Gastroesophageal sphincter (tissue), 4 donors: ENCODE data around the gene TPCN1. TPM values are rescaled to one million over a fixed set of nuclear protein-coding genes. Genes with fewer than 3 reads are reported as not detected.

Experiments
- ATAC-seq: fragments of 150-250 bp; one replicate; pipeline ENCODE4 v1.9.1; 2016; ENCODE audit warnings: mild to moderate bottlenecking, moderate library complexity
- H3K27ac ChIP-seq, 4 donors: fragments of 200-600 bp; sonication (generic) in 3 of 4; 1 replicate in 3 of 4; 2 replicates in 1 of 4; pipeline ENCODE4 v1.5.1; 2016 to 2019
- H3K27me3 ChIP-seq: fragments of 200-600 bp; sonication (generic); one replicate; pipeline ENCODE4 v1.5.1; 2019
- H3K36me3 ChIP-seq, 2 donors: fragments of 200-600 bp; sonication (generic); one replicate each; pipeline ENCODE4 v1.5.1; 2019; ENCODE audit warnings: control low read depth in 1 of 2
- H3K4me1 ChIP-seq, 3 donors: fragments of 200-600 bp; sonication (generic); 1 replicate in 2 of 3; 2 replicates in 1 of 3; pipeline ENCODE4 v1.5.1; 2016 to 2019; ENCODE audit warnings: control low read depth in 2 of 3
- H3K4me3 ChIP-seq, 2 donors: fragments of 200-600 bp; sonication (generic); one replicate each; pipeline ENCODE4 v1.5.1; 2019; ENCODE audit warnings: mild to moderate bottlenecking in 1 of 2, moderate library complexity in 1 of 2
- H3K9me3 ChIP-seq, 3 donors: fragments of 200-600 bp; sonication (generic); one replicate each; pipeline ENCODE4 v1.5.1; 2017 to 2019; ENCODE audit warnings: control low read depth in 2 of 3
- EP300 ChIP-seq: sonication (generic); formaldehyde crosslinking; IDR thresholded peaks from one replicate; pipeline ENCODE4 v1.6.1; 2017; ENCODE audit warnings: antibody characterized with exemption, mild to moderate bottlenecking
- POLR2A ChIP-seq, 2 donors: fragments of 450-650 bp; IDR thresholded peaks; one replicate each; pipeline ENCODE4 v1.6.1; 2017; ENCODE audit warnings: antibody characterized with exemption in 2 of 2, mild to moderate bottlenecking in 2 of 2, moderate library complexity in 1 of 2
- POLR2AphosphoS5 ChIP-seq: sonication (generic); formaldehyde crosslinking; IDR thresholded peaks from one replicate; pipeline ENCODE4 v1.6.1; 2017; ENCODE audit warnings: antibody characterized with exemption
- WGBS, 2 donors: methylation state at CpG; one replicate each; pipeline ENCODE4 v1.1.5; 2018; ENCODE audit warnings: low coverage in 1 of 2; 5-methylcytosine and 5-hydroxymethylcytosine counted together
- total RNA-seq, 4 donors: library from RNA; depleted of rRNA; stranded (reverse); fragments of >200 nt; gene quantifications; one replicate each; pipeline ENCODE4 v1.1.0, GENCODE V29; 2016
- TF ChIP-seq, protein P1 (sequence below), 4 experiments: fragments of 200-600 bp in 2 of 4; fragments of 450-650 bp in 2 of 4; sonication (generic) in 1 of 4; IDR thresholded peaks; one replicate each; pipeline ENCODE4 v1.5.1; 2017 to 2019; ENCODE audit warnings: antibody characterized with exemption in 4 of 4, mild to moderate bottlenecking in 2 of 4, moderate library complexity in 2 of 4

TPCN1 gene
- total RNA-seq, 4 donors from 2014 or later = 24.0 to 47.0 (median 37.3) TPM

DNA sequence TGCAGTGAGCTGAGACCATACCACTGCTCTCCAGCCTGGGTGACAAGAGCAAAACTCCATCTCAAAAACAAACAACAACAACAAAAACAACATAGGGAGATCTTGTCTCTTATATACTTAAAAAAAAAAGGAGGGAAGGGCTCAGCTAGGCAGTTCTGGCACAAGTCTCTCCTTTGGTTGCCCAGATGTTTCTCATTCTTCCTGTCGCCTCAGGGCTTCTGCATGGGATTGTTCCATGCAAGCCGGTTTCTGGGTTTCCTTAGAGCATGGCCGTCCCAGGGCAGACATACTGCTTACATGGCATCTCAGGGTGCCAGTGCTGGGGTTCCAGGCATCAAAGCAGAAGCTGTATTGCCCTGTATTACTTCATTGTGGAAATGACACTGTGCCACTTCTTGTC is 118.8 kb downstream of the TPCN1 start:
- no peak overlapping the region for H3K27ac ChIP-seq

DNA sequence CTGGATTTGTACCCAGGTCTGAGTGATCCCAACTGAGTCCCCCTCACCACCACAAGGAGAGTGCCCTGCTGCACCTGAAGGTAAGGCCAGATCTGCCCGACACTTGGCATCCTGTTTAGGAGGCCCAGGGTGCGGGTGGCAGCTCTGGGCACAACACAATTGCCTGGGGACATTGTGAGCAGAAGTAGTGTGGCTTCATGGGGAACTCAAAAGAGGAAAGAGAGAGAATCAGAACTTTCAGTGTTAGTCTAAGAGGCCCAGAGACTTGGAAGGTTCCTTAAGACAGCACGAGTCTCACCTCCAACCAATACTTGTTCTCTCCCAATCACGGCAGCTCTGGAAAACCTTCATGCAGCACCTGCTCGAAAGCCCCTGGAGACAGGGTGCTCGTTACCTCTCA is 120.3 kb downstream of the TPCN1 start:
- ATAC-seq = no peak
- H3K27me3 ChIP-seq = no peaks in the 10 kb centered on the region
- no peaks in the 10 kb centered on the region for H3K9me3 ChIP-seq
- H3K27ac ChIP-seq = no peak overlapping the region
- WGBS, 2 donors = 87 to 88% methylated on average over 4 to 6 of the region's 6 CpGs
- H3K4me3 ChIP-seq = no peak overlapping the region
- H3K4me1 ChIP-seq = no peaks in the 10 kb centered on the region
- TF ChIP-seq EP300 = no peak
- TF ChIP-seq, protein P1, sequence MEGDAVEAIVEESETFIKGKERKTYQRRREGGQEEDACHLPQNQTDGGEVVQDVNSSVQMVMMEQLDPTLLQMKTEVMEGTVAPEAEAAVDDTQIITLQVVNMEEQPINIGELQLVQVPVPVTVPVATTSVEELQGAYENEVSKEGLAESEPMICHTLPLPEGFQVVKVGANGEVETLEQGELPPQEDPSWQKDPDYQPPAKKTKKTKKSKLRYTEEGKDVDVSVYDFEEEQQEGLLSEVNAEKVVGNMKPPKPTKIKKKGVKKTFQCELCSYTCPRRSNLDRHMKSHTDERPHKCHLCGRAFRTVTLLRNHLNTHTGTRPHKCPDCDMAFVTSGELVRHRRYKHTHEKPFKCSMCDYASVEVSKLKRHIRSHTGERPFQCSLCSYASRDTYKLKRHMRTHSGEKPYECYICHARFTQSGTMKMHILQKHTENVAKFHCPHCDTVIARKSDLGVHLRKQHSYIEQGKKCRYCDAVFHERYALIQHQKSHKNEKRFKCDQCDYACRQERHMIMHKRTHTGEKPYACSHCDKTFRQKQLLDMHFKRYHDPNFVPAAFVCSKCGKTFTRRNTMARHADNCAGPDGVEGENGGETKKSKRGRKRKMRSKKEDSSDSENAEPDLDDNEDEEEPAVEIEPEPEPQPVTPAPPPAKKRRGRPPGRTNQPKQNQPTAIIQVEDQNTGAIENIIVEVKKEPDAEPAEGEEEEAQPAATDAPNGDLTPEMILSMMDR (IDR thresholded peaks at IDR 0.05) = no peak
- TF ChIP-seq POLR2AphosphoS5 = no peak
- TF ChIP-seq POLR2A (IDR thresholded peaks at IDR 0.05) = no peak
- H3K36me3 ChIP-seq = no peaks in the 10 kb centered on the region

More for the DNA sequence above, 118.8 kb downstream of the TPCN1 start:
- TF ChIP-seq, protein P1 (IDR thresholded peaks at IDR 0.05) = no peak
- TF ChIP-seq POLR2AphosphoS5 (no peak), POLR2A (IDR thresholded peaks at IDR 0.05) (no peak), EP300 (no peak)
- Histone ChIP-seq H3K9me3 (no peaks in the 10 kb centered on the region), H3K4me1 (peaks cover 0 to 7% (median 0%) of the 10 kb centered on the region in 3 donors), H3K4me3 (no peak overlapping the region), H3K36me3 (no peaks in the 10 kb centered on the region), H3K27me3 (no peaks in the 10 kb centered on the region)
- 47 to 93% methylated on average over 2 to 3 of the region's 3 CpGs for WGBS, 2 donors
- no peak for ATAC-seq

DNA sequence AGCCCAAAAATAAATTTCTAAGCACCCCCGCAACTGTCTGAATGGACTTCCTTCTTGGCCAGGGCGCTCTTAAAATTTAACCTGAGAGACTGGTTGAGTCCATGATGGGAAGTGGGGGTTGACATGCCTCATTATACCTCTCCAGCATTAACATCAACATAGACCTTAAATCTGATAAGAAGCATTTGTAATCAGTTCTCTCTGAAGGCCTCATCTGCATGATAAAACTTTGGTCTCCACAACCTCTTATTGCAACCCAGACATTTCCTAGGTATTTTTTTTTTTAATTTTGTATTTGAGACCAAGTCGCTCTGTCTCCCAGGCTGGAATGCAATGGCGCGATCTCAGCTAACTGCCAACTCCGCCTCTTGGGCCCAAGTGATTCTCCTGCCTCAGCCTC is 124.1 kb downstream of the TPCN1 start:
- no peaks in the 10 kb centered on the region for H3K36me3 ChIP-seq
- no peak overlapping the region for H3K4me3 ChIP-seq
- TF ChIP-seq, protein P1 (IDR thresholded peaks at IDR 0.05) = no peak
- TF ChIP-seq POLR2A (IDR thresholded peaks at IDR 0.05) = no peak
- TF ChIP-seq POLR2AphosphoS5 = no peak
- TF ChIP-seq EP300 = no peak
- no peak for ATAC-seq
- H3K27ac ChIP-seq = no peak overlapping the region
- WGBS, 2 donors = 97% methylated on average over 5 of the region's 6 CpGs; no CpG with 5 or more reads in 1 of the 2 donors
- H3K27me3 ChIP-seq = peaks cover 5% of the 10 kb centered on the region
- H3K4me1 ChIP-seq = no peaks in the 10 kb centered on the region
- no peaks in the 10 kb centered on the region for H3K9me3 ChIP-seq

DNA sequence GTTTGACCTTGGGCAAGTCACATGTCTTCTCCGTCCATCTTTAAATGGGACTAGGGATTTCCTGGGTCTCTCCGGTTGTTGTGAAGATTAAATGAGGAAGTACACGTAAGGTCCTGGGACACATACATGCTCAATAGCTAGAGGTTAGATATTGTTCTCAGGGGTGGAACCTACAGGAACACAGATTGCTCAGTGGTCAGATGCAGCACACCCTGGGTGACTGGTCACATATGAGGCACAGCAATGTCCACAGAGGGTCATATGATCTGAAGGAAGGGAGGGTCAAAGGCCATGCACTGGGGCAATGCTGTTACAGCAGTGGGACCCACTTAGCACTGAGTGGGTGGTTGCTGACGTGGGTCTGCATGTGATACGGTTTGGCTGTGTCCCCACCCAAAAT is 125.1 kb downstream of the TPCN1 start:
- ATAC-seq = no peak
- Histone ChIP-seq H3K27me3 (peaks cover 7% of the 10 kb centered on the region), H3K27ac (no peak overlapping the region), H3K4me3 (no peak overlapping the region), H3K4me1 (no peaks in the 10 kb centered on the region), H3K36me3 (no peaks in the 10 kb centered on the region), H3K9me3 (no peaks in the 10 kb centered on the region)
- 83% methylated on average over 5 of the region's 5 CpGs; no CpG with 5 or more reads in 1 of the 2 donors for WGBS, 2 donors
- TF ChIP-seq, protein P1 (IDR thresholded peaks at IDR 0.05) = no peak
- TF ChIP-seq POLR2A (IDR thresholded peaks at IDR 0.05) (no peak), POLR2AphosphoS5 (no peak)

DNA sequence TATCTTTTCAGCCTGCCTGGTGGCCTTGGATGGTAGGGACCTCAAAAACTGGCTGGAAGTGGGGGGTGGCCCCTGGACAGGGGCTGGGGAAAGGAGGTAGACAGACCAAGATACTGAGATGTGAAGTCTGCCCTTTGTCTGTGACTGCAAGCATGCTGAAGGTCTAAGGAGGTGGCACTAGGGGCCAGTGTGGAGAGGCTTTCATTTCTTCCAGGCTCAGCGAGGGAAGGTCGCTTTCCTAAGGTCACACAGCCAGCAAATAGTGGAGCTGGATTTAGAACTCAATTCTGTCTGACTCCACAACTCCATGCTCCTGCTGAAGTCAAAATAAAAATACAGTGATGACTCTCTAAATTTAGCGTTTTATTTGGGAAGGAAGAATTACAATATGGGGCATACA is 125.8 kb downstream of the TPCN1 start:
- Histone ChIP-seq H3K4me3 (no peak overlapping the region), H3K36me3 (no peaks in the 10 kb centered on the region), H3K4me1 (no peaks in the 10 kb centered on the region), H3K9me3 (no peaks in the 10 kb centered on the region), H3K27ac (no peak overlapping the region), H3K27me3 (peaks cover 7% of the 10 kb centered on the region)
- WGBS, 2 donors = 78 to 80% methylated on average over 1 to 2 of the region's 3 CpGs
- TF ChIP-seq EP300 = no peak
- TF ChIP-seq, protein P1 (IDR thresholded peaks at IDR 0.05) = no peak
- no peak for TF ChIP-seq POLR2AphosphoS5
- TF ChIP-seq POLR2A (IDR thresholded peaks at IDR 0.05) = no peak
- no peak for ATAC-seq
